Hippocampal formation (tissue), 2 donors: ENCODE measurements around the gene POLE3.
"Not testable (repeated sequence)": the region's sequence is repeated elsewhere in the genome, so short reads cannot be mapped to it uniquely, and the experiment has no call there.

Experiments used
- DNase-seq, 2 donors: peaks; one replicate each; lab custom pipeline; 2025; lab: John Stamatoyannopoulos, UW

The POLE3 gene, protein sequence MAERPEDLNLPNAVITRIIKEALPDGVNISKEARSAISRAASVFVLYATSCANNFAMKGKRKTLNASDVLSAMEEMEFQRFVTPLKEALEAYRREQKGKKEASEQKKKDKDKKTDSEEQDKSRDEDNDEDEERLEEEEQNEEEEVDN

GRCh38 chr9:113410207-113410864 is at the start of gene POLE3, which contains the start of gene C9orf43:
Gene POLE3 (minus strand): TSS chr9:113410675. CDS start chr9:113410293, 382 bp downstream.
Gene C9orf43 (plus strand): TSS chr9:113410747. CDS start chr9:113413494, 2,747 bp downstream.
- peak; percentile 86 to 95 for DNase-seq

DNA sequence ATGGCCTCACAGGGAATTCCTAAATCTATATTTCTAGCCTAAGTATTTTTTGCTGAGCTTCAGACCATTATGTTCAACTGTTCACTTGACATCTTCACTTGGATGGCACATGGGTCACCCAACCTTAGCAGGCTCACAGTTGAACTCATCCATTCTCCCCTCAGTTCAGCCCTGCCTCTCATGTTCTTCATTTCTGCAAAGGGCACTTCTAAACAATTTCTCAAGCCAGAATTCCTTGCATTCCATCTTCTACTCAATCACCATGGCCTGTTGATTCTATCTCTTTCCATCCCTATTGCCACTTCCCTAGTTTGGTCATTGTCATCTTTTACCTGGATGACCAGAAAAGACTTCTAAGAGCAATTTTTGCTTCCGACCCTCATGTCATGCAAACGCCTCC is 45.8 kb upstream of the POLE3 start:
- no peak for DNase-seq

- no peak for DNase-seq
Measured at GRCh38 chr9:113454914-113455761, 44.7 kb upstream of the POLE3 start.

DNA sequence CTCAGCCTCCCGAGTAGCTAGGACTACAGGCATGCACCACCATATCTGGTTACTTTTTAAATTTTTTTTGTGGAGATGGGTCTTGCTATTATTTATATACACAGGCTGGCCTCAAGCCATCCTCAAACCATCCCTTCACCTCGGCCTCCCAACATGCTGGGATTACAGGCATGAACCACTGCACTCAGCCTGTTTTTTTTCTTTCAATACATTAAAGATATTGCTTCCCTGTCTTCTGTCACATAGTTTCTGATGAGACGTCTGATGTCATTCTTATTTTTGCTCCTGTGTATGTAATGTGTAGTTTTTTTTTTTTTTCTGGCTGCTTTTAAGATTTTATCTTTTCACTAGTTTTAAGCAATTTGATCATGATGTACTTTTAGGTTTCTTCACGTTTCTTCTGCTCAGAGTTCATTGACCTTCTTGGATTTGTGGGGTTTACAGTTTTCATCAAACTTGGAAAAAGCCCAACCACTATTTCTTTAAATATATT is 41.7 kb upstream of the POLE3 start:
- DNase-seq: no peak

DNA sequence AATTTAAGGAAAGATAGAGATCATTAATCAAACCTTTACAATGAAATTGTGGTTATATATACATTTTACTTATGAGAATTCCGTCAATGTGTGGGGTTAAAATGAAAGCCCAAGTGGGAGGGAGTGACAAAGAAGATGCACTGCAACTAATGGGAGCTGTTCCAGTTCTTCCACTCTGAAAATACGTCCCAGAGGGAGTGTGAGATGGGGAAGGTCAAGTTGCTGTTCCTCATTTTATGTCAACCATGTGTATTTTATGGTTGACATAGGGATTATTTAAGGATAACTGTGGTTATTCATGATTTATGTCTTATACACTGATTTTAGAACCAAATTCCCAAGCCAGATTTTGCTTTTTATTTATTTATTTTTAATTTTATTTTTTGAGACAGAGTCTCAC is 38.9 kb upstream of the POLE3 start:
- no peak for DNase-seq

DNA sequence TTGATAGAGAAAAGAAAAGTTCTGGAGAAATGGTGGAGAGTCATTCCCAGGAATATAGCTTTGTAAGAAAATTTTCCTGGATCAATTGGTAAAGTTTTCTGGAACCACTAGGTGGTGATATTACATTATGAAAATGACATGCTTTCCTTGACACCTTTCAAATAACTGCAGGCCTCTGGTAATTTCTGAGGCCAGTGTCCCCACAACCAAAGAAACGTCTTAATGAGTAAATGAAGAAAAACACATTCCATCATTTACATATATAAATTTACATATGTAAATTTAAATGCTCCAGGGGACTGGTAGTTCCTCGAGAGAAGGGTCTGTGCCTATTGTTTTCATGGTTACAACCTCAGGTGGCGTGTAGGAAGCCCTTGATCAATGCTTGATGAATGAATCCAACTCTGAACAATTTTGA is 35.9 kb upstream of the POLE3 start:
- peak in 1 of 2 donors; percentile 72 for DNase-seq

- DNase-seq: no peak
Measured at GRCh38 chr9:113444736-113445135, 34.3 kb upstream of the POLE3 start.

- not testable (repeated sequence) for DNase-seq
Measured at GRCh38 chr9:113437716-113438115, 27.2 kb upstream of the POLE3 start.

GRCh38 chr9:113436728-113437515 is 26.4 kb upstream of the POLE3 start:
- DNase-seq: no peak

DNA sequence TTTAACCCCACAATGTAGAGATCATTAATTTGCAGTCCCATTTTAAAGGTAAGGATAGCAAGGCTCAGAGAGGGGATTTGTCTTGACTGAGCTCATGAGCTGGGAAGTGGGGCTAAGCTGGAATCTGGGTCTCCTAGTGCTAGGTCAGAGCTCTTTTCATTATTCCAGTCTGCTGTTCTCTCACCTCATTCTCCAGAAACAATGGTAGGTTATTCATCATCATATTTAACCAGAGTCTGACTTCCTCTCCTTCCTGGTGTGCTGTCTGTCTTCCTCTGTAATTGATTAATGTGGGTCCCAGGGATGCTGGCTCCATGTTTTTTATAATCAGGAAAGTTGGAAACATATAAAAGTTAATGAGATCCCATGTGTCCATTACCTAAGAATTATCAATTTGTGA is 20.7 kb upstream of the POLE3 start:
- DNase-seq: no peak

DNA sequence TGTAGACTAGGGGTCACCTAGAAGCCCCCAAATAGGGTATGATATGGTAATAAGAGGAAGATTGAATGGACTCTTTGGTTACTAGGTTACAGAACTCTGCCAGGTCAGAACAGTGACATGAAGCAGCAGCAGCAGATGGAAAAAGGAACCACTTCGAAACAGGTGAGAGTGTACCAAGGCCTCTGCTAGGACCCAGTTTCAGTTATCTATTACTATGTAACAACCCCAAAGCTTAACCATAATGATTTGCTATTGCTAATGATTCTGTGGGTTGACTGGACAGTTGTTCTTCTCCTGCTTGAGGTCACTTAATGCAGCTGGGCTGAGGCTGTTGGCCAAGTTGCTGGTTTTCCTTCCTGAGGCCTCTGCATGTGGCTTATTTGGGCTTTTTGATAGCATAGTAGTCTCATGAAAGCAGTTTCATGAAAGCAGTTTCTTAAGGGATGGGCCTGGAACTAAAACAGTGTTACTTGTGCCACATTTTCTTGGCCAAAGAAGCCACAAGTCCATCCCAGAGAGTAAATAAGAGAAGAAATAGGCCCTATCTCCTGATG is 17.7 kb upstream of the POLE3 start:
- no peak for DNase-seq

DNA sequence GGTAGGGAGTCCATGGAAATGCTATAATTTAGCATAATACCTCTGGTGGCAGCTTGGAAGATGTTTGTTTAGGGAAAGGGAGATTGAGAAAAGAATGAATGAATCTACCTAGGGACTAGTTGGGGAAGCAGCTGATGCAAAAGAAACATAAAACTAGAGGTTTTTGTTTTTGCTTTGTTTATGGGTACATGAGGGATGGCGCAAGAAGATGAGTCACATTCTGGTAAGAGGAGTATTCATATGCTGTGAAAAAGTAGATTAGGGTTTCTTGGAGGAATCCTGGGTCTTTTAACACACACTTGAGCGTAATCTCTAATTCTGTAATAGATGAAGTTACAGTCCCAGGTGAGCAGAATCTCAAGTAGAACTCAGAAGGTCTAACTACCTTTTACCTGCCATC is 17.2 kb upstream of the POLE3 start:
- no peak for DNase-seq

- DNase-seq: no peak
Measured at GRCh38 chr9:113426701-113427100, 16.2 kb upstream of the POLE3 start.

- DNase-seq: no peak
Measured at GRCh38 chr9:113425072-113425471, 14.6 kb upstream of the POLE3 start.

DNA sequence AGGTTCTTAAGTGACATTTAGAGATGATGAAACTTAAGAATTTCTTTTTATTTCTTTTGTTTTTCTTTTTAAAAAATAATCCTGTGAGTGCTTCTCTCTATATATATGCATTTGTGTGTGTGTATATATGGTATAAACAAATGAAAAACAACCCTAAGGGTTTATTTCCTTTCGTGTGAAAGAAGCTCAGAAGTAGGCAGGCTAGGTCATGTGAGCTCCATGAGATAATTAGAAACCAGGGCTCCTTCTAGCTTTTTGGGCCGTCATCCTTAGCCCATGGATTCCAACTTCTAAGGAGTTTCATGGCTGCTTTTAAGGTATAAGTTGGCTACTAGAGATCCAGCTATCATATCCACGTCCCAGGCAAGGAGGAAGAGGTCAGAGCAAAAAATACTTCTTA is 11.3 kb upstream of the POLE3 start:
- DNase-seq: no peak

- no peak for DNase-seq
Measured at GRCh38 chr9:113417370-113417769, 6.9 kb upstream of the POLE3 start.

GRCh38 chr9:113416149-113416721 is 5.8 kb upstream of the POLE3 start:
- DNase-seq: peak in 1 of 2 donors; percentile 29

- DNase-seq: no peak
Measured at GRCh38 chr9:113409883-113410206, 630 bp downstream of the POLE3 start.

DNA sequence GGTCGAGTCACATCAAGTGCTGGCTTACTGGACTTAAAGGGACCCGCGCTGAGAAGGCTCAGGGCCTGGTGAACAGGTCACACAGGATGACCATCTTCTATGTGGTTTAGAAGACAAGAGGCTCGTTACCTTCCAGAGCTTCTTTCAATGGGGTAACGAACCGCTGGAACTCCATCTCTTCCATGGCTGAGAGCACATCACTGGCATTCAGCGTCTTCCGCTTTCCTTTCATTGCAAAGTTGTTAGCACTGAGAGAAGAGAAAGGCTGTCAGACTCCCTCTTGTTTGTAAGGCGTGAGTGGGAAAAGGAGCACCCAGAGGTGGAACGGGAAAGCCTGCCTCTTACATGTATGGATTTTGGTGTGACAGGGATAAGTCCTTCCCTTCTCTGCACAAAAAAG is 994 bp downstream of the POLE3 start:
- DNase-seq: no peak

DNA sequence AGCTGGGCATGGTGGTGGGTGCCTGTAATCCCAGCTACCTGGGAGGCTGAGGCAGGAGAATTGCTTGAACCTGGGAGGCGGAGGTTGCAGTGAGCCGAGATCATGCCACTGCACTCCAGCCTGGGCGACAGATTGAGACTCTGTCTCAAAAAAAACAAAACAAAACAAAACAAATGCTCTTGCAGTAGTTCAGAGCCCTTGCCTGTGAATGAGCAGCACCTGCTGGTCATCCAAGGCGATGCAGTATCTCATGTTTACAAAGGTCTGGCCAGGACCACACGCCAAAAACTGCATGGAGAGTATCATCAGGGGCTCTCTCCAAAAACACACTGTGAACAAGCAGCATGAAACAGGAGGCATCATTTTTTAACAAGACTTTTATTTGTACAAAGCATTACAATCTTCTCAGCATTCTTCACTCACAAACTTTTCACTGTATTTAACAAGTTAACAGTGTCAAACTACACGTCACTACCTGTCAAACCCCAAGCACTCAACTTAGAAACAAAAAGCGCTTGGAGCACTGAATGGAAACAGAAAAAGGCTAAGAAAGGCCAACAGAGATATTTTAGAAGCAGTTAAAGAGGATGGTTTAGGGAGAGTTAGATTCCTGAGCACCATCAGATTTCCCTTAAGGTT is 3.5 kb downstream of the POLE3 start:
- DNase-seq: peak; percentile 16

GRCh38 chr9:113406353-113406752 is 4.1 kb downstream of the POLE3 start:
- DNase-seq: not testable (repeated sequence)
